ENCODE data around the gene SLC22A4.

SLC22A4 gene

DNA sequence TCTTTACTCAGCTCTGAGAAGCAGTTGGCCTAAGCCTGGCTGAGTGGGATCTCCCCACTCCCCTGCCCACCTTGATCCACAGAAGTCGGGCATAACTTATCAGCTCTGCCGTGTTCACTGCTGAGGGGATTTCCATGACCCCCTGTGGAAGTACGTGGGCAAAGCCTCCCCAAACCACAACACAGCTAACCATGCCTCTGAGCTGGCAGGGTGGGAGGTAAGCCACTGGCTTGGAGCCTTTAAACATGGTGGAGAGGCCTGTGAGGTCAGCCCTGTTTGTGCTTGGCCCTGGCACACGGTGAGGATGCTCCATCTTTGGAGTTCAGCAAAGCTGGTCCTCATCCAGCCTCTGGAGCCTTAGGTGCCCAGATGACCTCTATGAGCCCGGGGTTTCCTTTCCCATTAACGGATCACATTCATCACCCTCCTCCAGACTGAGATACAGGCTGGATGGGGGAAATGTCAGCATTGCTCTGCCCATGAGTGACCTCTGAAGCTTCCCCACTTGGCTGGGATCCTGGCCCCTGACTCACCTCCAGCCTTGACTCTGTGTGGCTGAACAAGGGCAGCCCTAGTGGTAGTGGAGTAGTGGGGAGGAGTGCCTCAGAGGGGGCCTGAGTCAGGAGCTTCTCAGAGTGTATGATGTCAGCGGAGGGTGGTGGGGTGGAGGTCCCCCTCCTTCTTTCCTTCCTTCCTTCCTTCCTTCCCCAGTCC lies 30.5 kb upstream of the SLC22A4 start:
- FAIRE-seq: no peak

DNA sequence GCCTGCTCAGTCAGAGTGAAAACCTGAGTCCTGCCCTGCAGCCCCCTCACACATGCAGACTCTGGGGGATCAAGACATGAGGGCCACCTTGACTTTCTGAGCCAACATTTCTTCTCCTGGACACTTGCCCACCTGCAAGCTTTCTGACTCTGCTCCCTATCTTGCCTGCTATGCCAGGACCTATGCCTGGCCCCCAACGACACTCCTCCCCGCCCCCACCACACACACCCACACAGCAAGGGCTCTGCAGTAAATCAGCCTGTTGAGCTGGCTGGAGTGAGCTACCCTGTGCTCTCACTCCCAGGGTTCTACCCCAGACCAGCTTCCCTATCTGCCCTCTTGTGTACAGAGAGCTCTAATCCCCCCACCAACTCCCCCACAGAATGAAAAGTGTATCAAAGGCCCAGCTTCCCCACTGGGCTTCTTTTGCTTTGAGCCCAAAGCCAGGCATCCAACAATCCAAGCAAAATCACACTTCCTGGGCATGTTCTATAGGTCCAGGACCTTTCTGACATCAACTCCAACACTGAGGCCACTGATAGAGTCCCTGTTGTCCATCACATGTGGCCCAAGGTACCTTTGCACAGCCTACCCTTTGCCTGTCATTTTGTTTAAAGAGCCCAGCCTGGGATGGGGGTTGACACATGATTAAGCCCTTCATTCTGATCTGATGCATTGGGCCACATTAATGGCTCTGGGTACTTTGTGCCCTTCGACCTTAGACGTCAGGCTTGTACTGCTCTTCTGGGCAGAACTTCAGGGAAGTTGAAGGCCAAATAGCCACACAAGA lies 29.5 kb upstream of the SLC22A4 start:
- FAIRE-seq: no peak

DNA sequence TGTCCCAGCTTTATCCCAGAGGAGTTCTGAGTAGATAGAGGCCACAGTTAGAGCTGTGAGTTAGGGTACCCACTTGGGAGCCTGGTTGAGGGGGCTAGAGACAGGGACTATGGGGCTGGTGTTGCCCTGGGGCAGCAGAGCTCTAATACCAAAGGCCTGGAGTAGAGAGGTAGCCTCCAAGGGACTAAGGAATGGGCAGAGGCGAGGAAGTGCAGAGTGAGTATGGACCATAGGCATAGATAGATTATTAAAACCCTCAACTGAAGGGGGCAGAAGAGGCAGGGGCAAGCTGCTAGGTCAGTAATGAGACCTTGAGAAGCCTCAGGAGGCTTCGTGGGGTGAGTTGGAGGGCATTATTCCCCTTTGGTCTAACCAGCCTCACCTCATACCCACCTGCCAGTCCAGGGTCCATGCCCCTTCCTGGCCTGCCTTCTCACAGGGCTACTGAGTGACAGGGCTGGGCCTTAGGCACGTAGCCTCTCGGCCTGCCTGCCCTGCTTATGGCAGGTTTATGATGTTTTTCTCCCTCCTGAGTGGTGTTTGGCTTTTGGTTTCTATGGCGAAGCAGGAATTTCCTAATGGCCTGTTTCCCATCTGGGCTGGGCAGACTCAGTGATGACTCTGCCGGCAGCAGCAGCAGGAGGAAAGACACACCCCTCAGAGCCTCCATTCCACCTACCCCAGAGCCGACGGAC lies 28.7 kb upstream of the SLC22A4 start:
- no peak for FAIRE-seq

DNA sequence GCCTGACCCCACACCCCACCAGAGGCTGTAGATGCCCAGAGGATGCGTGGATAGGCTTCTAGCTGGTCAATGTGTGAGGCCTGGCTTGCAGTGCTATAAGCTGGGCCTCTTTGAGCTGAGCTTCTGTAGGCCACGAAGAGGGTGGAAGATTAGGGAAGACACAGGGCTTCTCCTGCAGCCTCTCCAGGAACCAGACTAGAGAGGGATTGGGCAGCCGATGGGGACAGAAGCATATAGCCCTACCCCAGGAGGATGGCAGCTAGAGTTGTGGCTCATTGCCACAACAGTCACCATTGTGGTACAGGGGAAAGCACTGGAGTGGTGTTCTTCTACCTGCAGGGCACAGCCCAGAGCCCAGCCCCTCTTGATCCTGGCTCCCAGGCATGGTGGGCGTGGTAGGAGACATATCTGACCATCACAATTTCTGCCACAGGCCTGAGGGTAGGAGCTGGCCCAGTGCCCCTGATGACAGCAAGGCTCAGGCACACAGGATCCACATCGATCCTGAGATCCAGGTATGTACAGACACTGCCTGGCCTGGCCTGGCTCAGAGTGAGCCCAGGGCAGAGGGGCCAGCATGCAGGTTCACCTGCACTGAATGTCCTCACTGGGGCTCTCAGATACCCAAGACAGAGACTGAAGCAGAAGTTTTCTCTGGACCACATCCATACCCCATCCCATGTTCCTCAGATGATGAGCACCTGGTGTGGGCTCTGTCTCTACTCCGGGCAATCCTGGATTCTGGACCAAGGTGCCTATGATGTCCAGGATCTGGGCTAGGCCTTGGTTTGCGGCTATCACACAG lies 28.0 kb upstream of the SLC22A4 start:
- FAIRE-seq: no peak

DNA sequence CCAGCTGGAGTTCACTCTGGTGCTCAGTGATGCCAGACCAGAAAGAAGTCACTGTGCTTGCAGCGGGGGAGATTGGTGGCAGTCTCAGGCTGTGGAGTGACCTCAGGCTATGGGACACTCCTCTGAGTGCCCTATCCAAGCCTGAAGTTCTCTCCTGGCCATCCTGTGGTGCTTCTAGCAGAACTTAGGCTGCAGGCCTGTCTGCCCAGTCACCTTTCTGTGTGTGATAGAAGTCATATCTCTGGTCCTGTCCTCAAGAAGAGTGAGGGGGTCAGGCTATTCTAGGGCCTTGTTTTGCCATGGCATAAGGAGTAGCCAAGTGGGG lies 27.4 kb upstream of the SLC22A4 start:
- no peak for FAIRE-seq

DNA sequence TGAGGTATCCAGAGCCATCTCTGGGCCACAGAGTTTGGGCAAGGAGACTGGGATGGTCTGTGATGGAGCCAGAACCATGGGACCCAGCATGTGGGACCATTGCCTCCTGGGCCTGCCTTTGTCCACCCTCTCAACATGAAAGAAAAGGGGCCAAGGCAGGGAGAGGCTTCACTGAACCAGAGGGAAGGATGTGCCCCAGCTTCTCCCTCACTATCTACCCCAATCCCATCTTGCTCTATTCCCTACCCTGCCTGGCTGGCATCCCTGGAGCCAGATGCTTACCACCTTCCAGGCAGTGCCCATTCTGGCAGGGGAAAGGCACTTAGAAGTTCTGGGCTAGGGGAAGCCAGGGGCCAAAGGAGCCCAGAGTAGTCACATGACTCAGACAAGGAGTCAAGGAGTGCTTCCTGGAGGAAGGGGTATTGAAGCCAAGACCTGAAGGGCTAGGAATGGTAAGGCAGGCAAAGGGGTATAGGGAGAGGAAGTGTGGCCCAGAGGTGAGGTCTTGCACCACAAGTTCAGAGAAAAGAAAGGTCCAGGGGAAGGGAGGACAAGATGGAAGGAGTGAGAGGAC lies 26.9 kb upstream of the SLC22A4 start:
- no peak for FAIRE-seq

DNA sequence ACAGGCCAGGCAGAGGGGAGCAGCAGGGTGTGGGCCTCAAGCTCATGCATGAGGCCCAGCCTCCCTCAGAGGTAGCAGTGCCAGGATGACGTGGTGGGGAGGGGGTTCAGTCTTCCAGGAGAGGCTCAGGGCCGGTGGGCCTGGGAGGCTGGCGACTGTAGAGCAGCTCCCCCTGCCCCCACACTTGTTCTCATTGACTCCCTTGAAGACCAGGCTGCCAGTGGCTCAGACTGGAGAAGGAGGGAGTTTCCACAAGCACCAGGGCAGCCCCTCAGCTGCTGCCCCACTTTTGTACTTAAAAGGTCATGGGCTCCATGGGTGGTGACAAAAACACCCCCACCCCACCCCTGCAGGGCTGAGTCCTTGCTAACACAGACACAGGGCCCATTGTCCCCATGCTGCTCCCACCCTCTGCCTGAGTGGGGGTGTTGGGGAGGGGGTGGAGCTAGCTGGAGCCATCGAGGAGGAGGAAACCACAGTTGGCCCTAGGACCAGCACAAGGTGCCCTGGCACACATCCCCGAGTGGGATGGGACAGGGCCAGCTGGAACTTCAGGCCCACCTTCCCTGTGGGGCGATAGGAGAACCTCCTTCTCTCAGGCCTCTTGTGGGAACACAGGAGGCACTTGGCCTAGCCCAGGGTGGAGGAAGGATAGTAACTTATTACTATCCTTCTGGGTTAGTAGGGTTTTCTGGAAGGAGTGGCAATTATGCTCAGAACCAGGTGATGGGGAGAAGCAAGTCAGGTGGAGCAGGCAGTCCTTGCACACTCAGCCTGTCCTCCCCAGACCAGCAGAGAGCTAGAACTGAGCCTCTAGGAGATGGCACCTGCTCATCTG lies 26.0 kb upstream of the SLC22A4 start:
- no peak for FAIRE-seq

DNA sequence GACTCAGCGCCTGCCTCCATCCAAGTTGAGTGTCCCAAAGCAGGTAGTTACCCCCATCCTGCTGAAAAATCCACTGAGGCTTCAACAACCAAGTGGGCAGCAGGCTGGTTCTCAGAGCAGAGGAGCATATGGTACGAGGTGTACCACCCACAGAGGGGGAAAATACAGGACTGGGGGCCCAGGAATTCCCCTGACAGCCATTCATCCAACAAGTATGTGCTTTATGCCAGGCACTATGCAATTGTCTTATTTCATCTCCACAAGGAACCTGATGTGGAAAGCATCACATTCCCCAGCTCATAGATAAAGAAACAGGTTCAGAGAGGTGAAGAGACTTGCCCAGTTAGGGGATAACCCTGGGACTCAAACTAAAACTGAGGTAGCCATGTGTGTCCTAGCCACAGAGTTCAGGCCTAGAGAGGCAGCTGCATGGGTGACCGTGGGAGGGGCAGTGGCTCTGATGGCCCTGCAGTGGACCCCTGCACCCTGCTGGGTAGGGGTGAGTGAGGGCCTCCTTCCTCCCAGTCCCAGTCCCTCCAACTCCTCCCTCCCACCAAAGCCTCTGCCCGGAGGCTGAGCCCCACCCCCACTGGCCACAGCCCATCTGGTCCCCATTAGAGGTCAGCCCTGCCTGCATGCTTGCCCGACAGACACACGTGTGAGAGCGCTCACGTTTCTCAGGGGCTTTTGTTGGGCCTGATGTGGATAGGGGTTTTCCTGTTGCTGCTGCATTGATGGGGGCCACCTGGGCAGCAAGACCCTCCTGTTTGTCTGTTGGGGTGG lies 25.2 kb upstream of the SLC22A4 start:
- FAIRE-seq: no peak

DNA sequence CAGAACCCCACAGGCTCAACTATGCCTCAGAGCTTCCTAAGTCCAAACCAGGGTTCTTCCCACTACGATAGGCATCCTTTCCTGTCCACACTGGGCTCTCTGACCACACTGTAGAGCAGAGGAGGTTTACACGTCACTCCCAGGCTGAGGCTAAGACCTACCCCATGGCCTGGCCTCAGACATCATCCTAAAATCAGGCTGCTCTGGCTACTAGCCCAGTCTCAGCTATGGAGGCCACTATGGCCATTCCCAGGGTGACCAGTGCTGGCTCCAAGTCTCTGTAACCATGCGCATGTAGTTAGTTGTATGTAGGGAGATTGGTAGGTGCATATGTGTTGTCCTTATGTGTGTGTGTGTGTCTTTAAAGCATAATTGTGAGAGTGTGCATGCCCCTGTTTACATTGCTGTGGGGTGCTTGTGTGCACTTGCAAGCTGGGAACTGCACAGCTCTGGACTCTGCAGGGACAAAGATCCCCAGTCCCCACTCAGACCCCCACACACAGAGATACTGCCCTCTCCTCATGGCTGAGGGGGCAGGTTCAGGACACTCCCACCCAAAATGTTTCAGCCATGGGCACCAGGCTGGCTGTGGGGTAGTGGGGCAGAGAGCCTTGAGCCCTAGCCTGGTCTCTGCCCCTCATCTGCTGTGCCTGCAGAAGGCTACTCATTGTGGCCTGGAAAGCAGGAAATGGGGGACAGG lies 24.4 kb upstream of the SLC22A4 start:
- FAIRE-seq: no peak

DNA sequence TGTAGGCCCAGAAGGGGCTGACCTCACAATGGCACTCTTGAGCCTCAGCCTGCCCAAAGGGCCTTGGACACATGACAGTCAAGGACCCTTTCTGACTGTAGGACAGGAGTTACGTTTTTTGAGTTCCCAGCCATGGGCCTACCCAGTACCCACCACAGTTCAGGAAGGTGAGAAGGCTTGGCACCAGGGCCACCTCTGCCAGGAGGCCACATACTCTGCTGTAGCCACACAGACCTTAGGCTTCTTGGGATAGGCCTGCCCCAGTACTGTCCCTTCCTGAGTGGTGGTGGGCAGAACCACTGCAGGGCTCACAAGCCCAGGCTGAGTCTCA lies 23.9 kb upstream of the SLC22A4 start:
- FAIRE-seq: no peak

DNA sequence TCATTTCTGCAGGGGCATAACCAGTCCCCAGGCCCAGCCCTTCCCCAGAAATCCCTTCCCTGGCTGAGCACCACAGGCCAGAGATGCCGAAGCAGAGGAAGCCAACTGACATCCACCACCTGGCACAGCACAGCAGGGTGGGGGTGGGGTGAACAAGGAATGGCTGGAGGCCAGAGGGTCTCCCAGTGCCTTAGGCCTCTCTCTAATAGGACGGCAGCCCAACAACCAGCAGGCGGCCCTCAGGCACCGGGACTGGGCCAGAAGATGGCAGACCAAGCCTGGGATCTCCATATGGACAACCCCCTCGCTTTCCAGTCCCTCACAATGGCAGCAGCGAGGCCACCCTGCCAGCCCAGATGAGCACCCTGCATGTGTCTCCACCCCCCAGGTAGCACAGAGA lies 23.5 kb upstream of the SLC22A4 start:
- FAIRE-seq: no peak

DNA sequence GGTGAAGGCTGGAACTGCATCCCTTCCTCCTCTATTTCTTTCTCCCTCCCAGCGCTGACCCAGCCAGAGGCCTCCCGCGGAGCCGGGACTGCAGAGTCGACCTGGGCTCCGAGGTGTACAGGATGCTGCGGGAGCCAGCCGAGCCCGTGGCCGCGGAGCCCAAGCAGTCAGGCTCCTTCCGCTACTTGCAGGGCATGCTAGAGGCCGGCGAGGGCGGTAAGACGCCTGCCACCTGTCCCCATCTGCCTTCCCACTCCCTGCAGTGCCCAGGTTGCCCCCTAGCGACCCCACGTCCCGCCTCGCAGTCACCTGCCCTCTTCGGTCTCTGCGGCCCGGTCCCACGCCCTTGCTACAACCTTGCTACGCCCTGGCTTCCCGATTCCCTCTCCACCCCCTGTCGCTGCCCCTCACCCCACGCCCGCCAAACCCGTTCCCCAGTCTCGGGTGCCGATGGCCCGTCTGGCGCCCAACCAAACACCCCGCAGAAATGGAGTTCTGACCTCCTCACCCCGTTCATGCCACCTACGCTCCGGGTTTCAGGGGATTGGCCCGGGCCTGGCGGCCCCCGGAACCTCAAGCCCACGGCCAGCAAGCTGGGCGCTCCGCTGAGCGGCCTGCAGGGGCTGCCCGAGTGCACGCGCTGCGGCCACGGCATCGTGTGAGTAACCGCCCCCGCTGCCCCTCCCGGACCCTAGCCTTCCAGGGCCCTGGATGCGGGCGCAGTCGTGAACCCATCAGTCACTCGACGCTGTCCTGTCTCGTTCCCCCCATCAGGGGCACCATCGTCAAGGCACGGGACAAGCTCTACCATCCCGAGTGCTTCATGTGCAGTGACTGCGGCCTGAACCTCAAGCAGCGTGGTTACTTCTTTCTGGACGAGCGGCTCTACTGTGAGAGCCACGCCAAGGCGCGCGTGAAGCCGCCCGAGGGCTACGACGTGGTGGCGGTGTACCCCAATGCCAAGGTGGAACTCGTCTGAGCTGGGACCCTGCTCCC lies 22.6 kb upstream of the SLC22A4 start:
- FAIRE-seq: no peak

DNA sequence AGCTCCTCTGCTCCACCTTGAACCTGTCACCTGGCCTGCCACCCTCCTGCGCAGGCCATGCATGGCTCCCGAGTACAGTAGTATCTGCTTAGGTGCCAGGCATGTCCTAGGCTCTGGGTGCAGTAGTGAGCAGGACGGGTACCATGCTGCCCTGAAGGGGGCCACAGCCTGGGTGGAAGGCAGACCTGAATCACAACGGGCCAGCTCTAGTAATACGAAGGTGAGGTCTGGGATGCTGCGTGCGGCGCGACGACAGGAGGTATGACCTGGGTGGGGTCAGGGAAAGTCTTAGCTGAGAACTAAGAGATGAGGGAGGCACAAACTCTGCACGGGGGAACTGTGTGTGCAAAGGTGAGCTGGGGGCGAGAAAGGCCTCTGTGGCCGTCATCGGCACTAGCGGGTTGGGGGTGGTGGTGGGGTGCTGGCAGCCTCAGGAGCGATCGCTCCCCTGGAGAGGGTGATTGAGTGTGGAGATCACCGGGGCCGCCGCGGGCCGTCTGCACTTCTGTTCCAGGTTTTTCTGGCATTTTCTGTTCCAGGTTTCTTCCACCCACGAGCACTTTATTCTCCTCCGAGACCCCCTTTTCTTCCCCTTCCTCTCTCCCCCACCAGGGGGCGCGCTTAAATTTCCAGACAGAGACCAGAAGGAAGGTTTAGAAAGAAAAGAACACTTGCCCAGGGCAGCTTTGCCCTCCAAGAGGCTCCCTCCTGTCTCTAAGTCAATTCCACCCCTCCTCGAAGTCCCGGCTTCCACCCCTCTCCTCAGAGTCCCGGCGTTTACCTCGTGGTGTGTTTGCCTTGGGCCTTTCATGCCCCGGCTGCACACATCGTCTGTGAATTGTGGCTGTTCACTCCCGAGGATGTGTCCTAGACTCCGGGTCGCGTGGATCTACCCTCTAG lies 21.6 kb upstream of the SLC22A4 start:
- FAIRE-seq: no peak

DNA sequence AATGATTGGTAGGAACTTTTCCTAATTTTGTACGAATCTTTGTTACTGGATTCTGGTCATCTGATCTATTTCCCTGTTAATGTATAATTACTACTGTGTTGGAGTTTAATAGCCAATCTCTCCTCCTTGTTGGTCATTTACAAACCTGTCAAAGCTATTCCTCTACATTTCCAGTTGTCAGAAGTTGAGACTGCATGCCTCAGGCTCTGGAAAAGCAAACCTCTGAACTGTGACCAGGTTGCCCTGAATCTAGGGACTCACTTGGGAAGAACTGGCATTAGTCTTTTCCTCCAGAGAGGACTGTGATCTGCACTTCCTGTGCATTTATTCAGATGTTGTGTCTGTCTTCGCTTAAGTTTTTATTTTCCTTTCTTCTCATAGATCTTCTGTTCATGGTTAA lies 20.6 kb upstream of the SLC22A4 start:
- no peak for FAIRE-seq

DNA sequence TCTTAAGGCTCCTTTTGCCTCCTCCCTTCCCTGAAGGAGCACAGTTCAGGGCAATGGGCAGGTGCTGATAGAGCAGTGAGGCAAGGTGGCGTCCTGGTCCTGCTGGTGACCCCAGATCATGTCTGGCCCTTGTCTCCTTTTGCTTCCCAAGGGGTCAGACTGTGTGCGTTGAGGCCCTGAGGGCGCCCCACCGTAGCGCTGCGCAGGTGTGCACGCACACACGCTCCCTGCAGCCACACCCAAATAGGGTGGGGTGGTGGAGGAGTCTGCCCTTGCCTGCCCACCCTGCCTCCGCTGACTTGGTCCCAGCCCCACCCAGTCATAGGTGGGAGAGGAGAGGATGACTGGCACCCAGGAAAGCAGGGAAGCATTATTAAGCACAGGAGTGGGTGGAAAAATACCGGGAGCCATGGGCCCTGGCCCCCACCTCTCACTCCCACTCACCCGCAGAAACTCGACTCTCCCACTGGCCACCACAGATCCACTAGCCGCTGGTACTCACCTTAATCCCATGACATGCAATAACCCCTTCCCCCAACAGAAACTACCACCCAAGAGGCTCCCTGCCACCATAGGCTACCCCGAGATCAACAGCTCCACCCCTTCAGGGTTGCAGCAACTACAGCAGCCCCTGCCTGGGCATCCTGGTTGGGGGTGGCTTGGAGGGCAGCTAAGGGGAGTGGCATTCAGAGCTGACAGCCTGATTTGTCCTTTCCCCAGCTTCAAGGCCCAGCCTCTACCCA lies 20.0 kb upstream of the SLC22A4 start:
- no peak for FAIRE-seq

DNA sequence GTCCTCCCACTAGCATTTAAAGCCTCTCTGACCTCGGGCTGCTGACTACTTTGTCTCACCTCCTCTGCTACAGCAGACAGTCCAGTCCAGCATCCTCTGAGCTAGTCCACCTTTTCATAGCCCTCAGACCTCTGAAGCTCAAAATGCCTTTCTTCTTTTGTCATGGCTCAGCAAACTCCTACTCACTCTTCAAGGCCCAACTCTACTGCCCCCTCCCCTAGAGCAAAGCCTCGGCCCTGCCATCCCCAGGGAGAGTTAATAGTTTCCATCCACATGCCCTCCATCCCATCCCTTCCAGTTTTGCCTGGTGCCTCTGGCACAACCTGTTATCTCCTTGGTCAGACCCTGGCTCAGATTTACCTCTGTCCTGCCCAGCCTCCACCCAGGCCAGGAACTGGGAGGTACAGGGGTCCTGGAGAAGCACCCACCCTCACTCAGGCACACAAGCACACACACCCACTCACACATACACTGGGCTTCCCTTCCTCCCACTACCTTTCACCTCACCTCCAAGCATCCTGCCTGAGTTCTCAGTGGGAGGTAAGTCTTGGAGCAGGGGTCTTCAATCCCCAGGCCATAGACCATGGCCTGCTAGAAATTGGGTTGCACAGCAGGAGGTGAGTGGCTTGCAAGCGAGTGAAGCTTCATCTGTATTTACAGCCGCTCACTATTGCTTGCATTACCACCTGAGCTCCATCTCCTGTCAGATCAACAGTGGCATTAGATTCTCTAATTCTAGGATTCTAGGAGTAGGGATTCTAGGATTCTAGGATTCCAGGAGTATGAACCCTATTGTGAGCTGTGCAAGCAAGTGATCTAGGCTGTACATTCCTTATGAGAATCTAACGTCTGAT lies 18.6 kb upstream of the SLC22A4 start:
- no peak for FAIRE-seq
